ENCODE results near the gene LDLRAD1. TPM values are rescaled to one million over a fixed set of nuclear protein-coding genes. Genes with fewer than 3 reads are reported as not detected.
"Not testable (repeated sequence)": the region's sequence is repeated elsewhere in the genome, so short reads cannot be mapped to it uniquely, and the experiment has no call there.

LDLRAD1 gene
- total RNA-seq, 1 experiment from 2014 or later = not detected

- intact Hi-C loops (cut with micrococcal nuclease; ENCODE audit: unreplicated experiment) (no loop called here), in situ Hi-C loops (cut with HindIII; ENCODE audit: low pct_unique_long_range_greater_than_20kb, low sequenced_read_pairs) (no loop called here)
- no TSS peak for BruUV-seq (replicated peaks)
- no peaks in the 10 kb centered on the region for H3K27me3 ChIP-seq (ENCODE audit: control insufficient read depth, insufficient read depth, low read length)
- H3K27ac ChIP-seq (ENCODE audit: low read length) = no peak overlapping the region
- H3K4me1 ChIP-seq (ENCODE audit: control insufficient read depth, insufficient read depth, low read length) = no peaks in the 10 kb centered on the region
- ChIA-PET CTCF (interaction anchor here (1.3 kb wide), 1 partner anchor 16 kb away, joined by 5 read pairs; no protein-coding TSS in a partner anchor), POLR2A (no interaction called here)
- no peaks in the 10 kb centered on the region for H3K36me3 ChIP-seq (ENCODE audit: control insufficient read depth, insufficient read depth, low read length)
- H3K9me3 ChIP-seq (ENCODE audit: control insufficient read depth, insufficient read depth, low read depth, low read length) = no peaks in the 10 kb centered on the region
- no peak for DNase-seq (ENCODE audit: low read depth, low spot score)
- TF ChIP-seq SIN3A (IDR thresholded peaks at IDR 0.05; ENCODE audit: borderline replicate concordance, insufficient read depth, low read depth, low read length) (no peak), CTCF (IDR thresholded peaks at IDR 0.05) (no peak)
- no peak overlapping the region for H3K4me3 ChIP-seq (ENCODE audit: low read depth in 2 of 2, low read length in 2 of 2)
- no peak for ATAC-seq
Observed at GRCh38 chr1:53998223-53998622, 19.8 kb downstream of the LDLRAD1 start.

- Histone ChIP-seq H3K27me3 (ENCODE audit: control insufficient read depth, insufficient read depth, low read length) (no peaks in the 10 kb centered on the region), H3K4me3 (ENCODE audit: low read depth in 2 of 2, low read length in 2 of 2) (no peak overlapping the region), H3K9me3 (ENCODE audit: control insufficient read depth, insufficient read depth, low read depth, low read length) (no peaks in the 10 kb centered on the region), H3K36me3 (ENCODE audit: control insufficient read depth, insufficient read depth, low read length) (no peaks in the 10 kb centered on the region), H3K27ac (ENCODE audit: low read length) (no peak overlapping the region), H3K4me1 (ENCODE audit: control insufficient read depth, insufficient read depth, low read length) (no peaks in the 10 kb centered on the region)
- POLR2A ChIA-PET = no interaction called here
- BruUV-seq (replicated peaks) = no TSS peak
- CTCF ChIA-PET = no interaction called here
- ATAC-seq = no peak
- intact Hi-C loops (cut with micrococcal nuclease; ENCODE audit: unreplicated experiment) = no loop called here
- no peak for DNase-seq (ENCODE audit: low read depth, low spot score)
- in situ Hi-C loops (cut with HindIII; ENCODE audit: low pct_unique_long_range_greater_than_20kb, low sequenced_read_pairs) = no loop called here
- TF ChIP-seq SIN3A (IDR thresholded peaks at IDR 0.05; ENCODE audit: borderline replicate concordance, insufficient read depth, low read depth, low read length) (no peak), REST (IDR thresholded peaks at IDR 0.05; ENCODE audit: insufficient read depth in 1 of 2, low read depth in 2 of 2, low read length in 1 of 2) (no peak), POLR2AphosphoS5 (IDR thresholded peaks at IDR 0.05; ENCODE audit: low read depth, low read length) (no peak), CTCF (IDR thresholded peaks at IDR 0.05) (no peak), TCF7L2 (IDR thresholded peaks at IDR 0.05; ENCODE audit: low read depth, low read length) (no peak)
Observed at GRCh38 chr1:53995683-53996082, 22.3 kb downstream of the LDLRAD1 start.

GRCh38 chr1:53994516-53994915, 23.5 kb downstream of the LDLRAD1 start:
- H3K27me3 ChIP-seq (ENCODE audit: control insufficient read depth, insufficient read depth, low read length); DNase-seq (ENCODE audit: low read depth, low spot score); in situ Hi-C loops (cut with HindIII; ENCODE audit: low pct_unique_long_range_greater_than_20kb, low sequenced_read_pairs); ATAC-seq; CTCF ChIA-PET; POLR2A ChIA-PET; BruUV-seq (replicated peaks); H3K9me3 ChIP-seq (ENCODE audit: control insufficient read depth, insufficient read depth, low read depth, low read length); H3K4me1 ChIP-seq (ENCODE audit: control insufficient read depth, insufficient read depth, low read length); H3K4me3 ChIP-seq (ENCODE audit: low read depth in 2 of 2, low read length in 2 of 2); intact Hi-C loops (cut with micrococcal nuclease; ENCODE audit: unreplicated experiment); H3K27ac ChIP-seq (ENCODE audit: low read length); H3K36me3 ChIP-seq (ENCODE audit: control insufficient read depth, insufficient read depth, low read length): not testable (repeated sequence)

Measured in Panc1 (cell line).